ENCODE results near the gene ASMT.
A peak's percentile ranks its signal among the peaks of the same experiment; 100 is the strongest.
"Not testable (repeated sequence)": the region's sequence is repeated elsewhere in the genome, so short reads cannot be mapped to it uniquely, and the experiment has no call there.

The ASMT gene

GRCh38 chrX:1649621-1650020, 34.8 kb downstream of the ASMT start:
- no peak for DNase-seq (ENCODE audit: low spot score)

- peak; percentile 49 for DNase-seq (ENCODE audit: low spot score)
These were observed 37.4 kb downstream of the ASMT start for GRCh38 chrX:1652011-1652811.

DNA sequence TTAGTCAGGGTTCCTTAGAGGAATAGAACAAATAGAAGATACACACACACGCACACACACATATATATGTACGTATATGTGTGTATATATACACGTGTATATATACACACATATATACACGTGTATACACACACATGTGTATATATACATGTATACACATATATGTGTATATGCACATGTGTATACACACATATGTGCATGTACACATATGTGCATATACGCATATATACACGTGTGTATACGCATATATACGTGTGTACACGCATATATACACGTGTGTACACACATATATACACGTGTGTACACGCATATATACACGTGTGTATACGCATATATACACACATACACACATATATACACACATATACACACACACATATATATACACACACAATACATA, 41.5 kb downstream of the ASMT start:
- no peak for DNase-seq (ENCODE audit: low spot score)

GRCh38 chrX:1657367-1658070, 42.7 kb downstream of the ASMT start:
- DNase-seq (ENCODE audit: low spot score) = no peak

- no peak for DNase-seq (ENCODE audit: low spot score)
These were observed 43.2 kb downstream of the ASMT start for GRCh38 chrX:1658071-1658491.

GRCh38 chrX:1659664-1660461, 45.0 kb downstream of the ASMT start:
- no peak for DNase-seq (ENCODE audit: low spot score)

- no peak for DNase-seq (ENCODE audit: low spot score)
These were observed 46.4 kb downstream of the ASMT start for GRCh38 chrX:1661048-1661921.

- DNase-seq (ENCODE audit: low spot score) = no peak
These were observed 47.0 kb downstream of the ASMT start for GRCh38 chrX:1661922-1662221.

- no peak for DNase-seq (ENCODE audit: low spot score)
These were observed 52.7 kb downstream of the ASMT start for GRCh38 chrX:1667566-1667965.

- peak; percentile 34 for DNase-seq (ENCODE audit: low spot score)
These were observed 58.5 kb downstream of the ASMT start for GRCh38 chrX:1673337-1673736.

DNA sequence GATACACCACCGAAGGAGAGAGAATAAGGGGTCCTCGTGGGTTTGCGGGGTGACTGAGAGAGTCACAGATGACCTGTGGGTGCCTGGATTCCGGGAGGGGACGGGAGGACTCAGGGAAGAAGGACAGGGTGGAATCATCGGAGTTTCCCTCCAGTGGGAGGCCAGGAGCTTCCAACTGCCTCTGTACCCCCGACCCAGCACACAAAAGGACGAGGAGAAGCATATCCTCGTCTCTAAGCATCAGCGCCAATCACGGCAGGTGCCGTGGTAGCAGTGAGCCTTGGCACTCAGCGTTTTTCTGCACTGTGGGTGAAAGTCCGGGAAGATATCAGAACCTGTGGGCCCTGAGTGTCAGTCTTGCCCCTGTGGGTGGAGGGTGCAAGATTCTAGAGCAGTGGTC, 62.0 kb downstream of the ASMT start:
- DNase-seq (ENCODE audit: low spot score) = no peak

DNA sequence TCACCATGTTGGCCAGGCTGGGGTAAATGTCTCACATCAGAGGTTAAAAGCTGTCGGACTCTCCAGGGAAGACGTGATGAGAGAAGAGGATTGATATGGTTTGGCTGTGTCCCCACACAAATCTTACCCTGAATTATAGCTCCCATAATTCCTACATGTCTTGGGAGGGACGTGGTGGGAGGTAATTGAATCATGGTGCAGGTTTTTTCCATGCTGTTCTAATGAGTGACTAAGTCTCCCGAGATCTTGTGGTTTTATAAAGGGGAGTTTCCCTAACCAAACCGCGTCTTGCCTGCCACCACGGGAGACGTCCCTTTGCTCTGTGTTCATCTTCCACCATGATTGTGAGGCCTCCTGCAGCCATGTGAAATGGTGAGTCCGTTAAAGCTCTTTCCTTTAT, 64.4 kb downstream of the ASMT start:
- DNase-seq (ENCODE audit: low spot score) = no peak

- no peak for DNase-seq (ENCODE audit: low spot score)
These were observed 66.6 kb downstream of the ASMT start for GRCh38 chrX:1681439-1681838.

- DNase-seq (ENCODE audit: low spot score) = not testable (repeated sequence)
These were observed 67.0 kb downstream of the ASMT start for GRCh38 chrX:1681856-1682255.

- DNase-seq (ENCODE audit: low spot score) = not testable (repeated sequence)
These were observed 67.6 kb downstream of the ASMT start for GRCh38 chrX:1682501-1682900.

- DNase-seq (ENCODE audit: low spot score) = not testable (repeated sequence)
These were observed 70.0 kb downstream of the ASMT start for GRCh38 chrX:1684883-1685282.

DNA sequence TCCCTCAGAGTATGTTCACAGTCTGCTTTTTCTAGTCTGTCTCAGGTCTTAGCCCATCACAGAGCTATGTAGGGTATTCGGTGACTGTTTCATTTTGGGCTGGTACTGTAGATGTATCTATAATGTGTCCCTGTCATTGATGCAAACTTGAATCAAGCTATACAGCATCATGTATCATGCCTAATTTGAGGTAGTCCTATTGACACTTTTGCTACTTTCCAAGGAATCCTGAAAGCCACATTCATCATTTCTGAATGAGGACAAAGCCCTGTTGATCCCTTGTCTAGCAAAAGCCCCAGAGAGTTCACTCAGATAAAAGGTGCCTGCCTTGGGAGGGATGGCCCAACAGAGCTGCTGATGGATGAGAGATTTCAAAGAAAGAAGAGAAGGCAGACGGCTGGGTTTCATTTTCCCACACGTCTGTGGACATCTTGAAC, 70.6 kb downstream of the ASMT start:
- not testable (repeated sequence) for DNase-seq (ENCODE audit: low spot score)

DNA sequence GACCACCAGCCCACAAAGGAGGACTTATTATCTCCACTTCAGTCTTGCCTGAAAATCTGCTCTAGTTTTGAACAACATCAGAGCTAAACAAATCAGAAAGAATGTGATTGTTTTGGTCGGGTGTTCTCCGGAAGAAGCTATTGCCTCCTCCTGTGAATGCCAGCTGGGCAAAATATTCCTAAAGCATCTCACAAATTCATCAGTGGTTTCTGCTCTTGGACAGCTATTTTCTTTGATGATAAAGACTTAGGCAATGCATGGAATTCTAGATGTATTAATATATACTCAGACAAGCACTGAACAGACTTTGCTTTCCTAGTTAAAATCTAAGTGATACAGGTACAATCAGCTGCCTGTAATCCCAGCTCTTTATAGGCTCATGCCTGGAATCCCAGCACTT, 71.8 kb downstream of the ASMT start:
- no peak for DNase-seq (ENCODE audit: low spot score)
